Measurements from ENCODE around the gene SH3BP5L.
A peak's percentile ranks its signal among the peaks of the same experiment; 100 is the strongest.
"Not testable (repeated sequence)": the region's sequence is repeated elsewhere in the genome, so short reads cannot be mapped to it uniquely, and the experiment has no call there.

The SH3BP5L gene

GRCh38 chr1:248850536-248851251 lies 25.0 kb upstream of the SH3BP5L start:
- no peak for DNase-seq (ENCODE audit: low read depth)

GRCh38 chr1:248850124-248850523 lies 24.4 kb upstream of the SH3BP5L start:
- no peak for DNase-seq (ENCODE audit: low read depth)

- DNase-seq (ENCODE audit: low read depth), result no peak
Measured at GRCh38 chr1:248849637-248850036, 23.9 kb upstream of the SH3BP5L start.

- no peak for DNase-seq (ENCODE audit: low read depth)
Measured at GRCh38 chr1:248849152-248849551, 23.4 kb upstream of the SH3BP5L start.

- no peak for DNase-seq (ENCODE audit: low read depth)
Measured at GRCh38 chr1:248848602-248849001, 22.9 kb upstream of the SH3BP5L start.

GRCh38 chr1:248847956-248848561 lies 22.3 kb upstream of the SH3BP5L start:
- no peak for DNase-seq (ENCODE audit: low read depth)

GRCh38 chr1:248847181-248847955 lies 21.7 kb upstream of the SH3BP5L start:
- DNase-seq (ENCODE audit: low read depth), result no peak

GRCh38 chr1:248844526-248844925 lies 18.8 kb upstream of the SH3BP5L start:
- DNase-seq (ENCODE audit: low read depth), result no peak

GRCh38 chr1:248843687-248844086 lies 18.0 kb upstream of the SH3BP5L start:
- DNase-seq (ENCODE audit: low read depth), result no peak

GRCh38 chr1:248842781-248843331 lies 17.1 kb upstream of the SH3BP5L start:
- DNase-seq (ENCODE audit: low read depth), result no peak

GRCh38 chr1:248841702-248842395 lies 16.1 kb upstream of the SH3BP5L start:
- DNase-seq (ENCODE audit: low read depth), result no peak

- DNase-seq (ENCODE audit: low read depth), result no peak
Measured at GRCh38 chr1:248840946-248841345, 15.2 kb upstream of the SH3BP5L start.

GRCh38 chr1:248839168-248839555 lies 13.4 kb upstream of the SH3BP5L start:
- DNase-seq (ENCODE audit: low read depth), result no peak

GRCh38 chr1:248838357-248839167 lies 12.8 kb upstream of the SH3BP5L start:
- peak; percentile 68 for DNase-seq (ENCODE audit: low read depth)

- peak; percentile 81 for DNase-seq (ENCODE audit: low read depth)
Measured at GRCh38 chr1:248837781-248838356, 12.2 kb upstream of the SH3BP5L start, which contains the start of gene ZNF672. TSS of gene ZNF672 (plus strand) at chr1:248838224. CDS start at chr1:248847275, 9,051 bp downstream.

GRCh38 chr1:248837045-248837780 lies 11.5 kb upstream of the SH3BP5L start:
- no peak for DNase-seq (ENCODE audit: low read depth)

- DNase-seq (ENCODE audit: low read depth), result no peak
Measured at GRCh38 chr1:248834343-248834940, 8.7 kb upstream of the SH3BP5L start.

GRCh38 chr1:248831842-248832241 lies 6.1 kb upstream of the SH3BP5L start:
- no peak for DNase-seq (ENCODE audit: low read depth)

GRCh38 chr1:248830718-248831017 lies 5.0 kb upstream of the SH3BP5L start:
- DNase-seq (ENCODE audit: low read depth), result not testable (repeated sequence)

GRCh38 chr1:248828845-248829244 lies 3.1 kb upstream of the SH3BP5L start:
- peak; percentile 58 for DNase-seq (ENCODE audit: low read depth)
